GM19035 (cell line): Measurements from ENCODE around the gene NCAM2.
"Not testable (repeated sequence)": the region's sequence is repeated elsewhere in the genome, so short reads cannot be mapped to it uniquely, and the experiment has no call there.

Source experiments
- ATAC-seq: cut with Tn5 transposase; IDR thresholded peaks from one replicate; pipeline ENCODE4 v1.9.1; 2021; ENCODE audit not compliant: unreplicated experiment

Gene NCAM2

DNA sequence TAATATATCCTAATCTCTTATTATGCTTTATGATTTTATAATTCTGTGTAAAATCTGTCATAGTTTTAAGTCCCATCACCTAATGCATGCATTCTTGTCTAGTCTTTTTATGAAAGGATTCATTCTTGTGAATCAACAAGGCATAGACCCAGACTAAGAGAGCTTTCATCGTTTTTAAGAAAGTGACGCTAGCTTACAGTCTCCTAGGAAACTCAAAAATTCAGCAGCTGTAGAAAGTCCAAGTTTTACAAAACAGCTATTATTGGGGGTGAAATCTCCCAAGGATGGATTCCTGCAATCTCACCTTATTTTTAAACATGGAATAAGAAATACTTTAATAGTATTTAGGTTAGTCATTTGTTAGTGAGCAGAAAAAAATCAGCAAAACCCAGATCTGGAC lies 104.7 kb downstream of the NCAM2 start:
- no peak for ATAC-seq

DNA sequence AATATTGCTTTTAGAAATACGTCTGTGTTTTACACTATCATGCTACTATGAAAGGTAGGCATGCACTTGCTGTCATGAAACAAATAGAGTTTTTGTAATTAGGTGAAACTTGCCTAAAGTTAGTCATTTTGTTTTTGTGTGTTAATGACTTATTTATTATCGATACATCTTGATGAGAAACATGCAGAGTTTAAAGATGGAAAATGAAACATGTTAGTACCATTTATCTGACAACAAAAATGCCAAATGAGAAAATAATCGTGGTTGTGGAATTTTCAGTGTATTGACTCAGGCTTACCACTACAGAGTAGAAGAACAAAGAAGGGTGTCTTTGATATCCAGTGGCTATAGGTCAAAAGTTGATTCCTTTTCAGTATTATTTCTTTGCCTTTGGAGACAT lies 105.5 kb downstream of the NCAM2 start:
- ATAC-seq = no peak

DNA sequence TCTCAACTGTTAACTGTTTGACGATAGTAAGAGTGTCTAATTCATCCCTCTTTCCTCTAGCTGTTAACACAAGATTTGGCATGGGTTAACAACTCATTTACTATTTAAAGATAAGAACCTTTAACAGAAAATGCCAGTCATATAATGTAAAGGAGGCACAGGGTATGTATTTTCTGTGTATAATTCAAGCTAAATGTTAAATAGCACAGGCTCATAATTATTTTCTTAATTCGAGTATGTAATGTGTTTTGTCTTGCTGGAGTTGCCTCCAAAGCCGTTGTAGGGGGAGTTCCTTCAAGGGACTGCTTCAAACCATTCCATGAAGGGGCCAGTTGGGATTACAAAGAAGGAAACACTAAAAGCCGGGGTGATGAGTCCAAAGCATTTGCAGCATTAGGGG lies 111.5 kb downstream of the NCAM2 start:
- ATAC-seq = no peak

DNA sequence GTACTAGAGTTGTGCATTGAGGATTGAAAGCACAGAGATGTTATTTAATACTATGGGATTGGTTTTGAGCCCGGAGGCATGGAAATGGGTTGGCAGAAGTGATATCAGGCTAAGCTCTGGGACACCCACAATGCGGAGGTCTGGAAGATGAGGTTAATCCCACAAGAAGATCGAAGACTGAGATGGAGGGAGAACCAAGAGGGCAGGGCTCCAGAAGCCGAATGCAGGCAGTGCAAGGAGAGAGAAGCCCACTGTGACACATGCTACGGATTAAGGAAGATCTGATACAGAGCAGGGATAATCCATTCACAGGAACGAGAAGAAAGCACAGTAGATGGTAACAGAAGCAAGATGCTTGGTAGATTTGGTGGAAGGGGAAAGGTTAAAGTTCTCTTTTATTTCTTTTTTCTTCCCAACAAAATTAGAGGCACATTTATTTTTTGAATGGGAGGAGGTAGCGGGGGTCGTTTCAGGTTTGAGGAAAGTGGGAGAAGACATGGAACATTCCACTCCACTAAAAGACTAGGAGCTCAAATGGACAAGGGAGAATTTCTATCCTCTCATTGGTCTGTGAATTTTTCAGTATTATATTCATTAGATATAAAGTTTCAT lies 113.2 kb downstream of the NCAM2 start:
- ATAC-seq = no peak

DNA sequence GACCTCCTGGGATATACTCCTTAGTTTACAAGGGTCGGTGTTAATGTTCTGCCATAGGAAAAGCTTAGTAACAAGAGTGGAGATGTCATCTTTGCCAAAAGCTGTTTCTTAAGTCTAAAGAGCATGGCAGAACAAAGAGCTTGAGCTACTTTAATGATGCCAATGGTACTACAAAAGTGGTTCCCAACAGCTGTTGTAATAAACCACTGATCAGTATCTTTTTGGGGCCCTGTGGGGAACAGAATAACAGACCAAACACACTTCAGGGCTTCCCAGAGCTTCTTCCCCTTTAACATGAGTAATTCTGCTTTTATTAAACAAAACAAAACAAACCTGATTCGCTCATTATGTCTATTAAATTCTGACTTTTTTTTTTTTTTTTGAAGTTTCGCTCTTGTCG lies 116.3 kb downstream of the NCAM2 start:
- ATAC-seq = no peak

DNA sequence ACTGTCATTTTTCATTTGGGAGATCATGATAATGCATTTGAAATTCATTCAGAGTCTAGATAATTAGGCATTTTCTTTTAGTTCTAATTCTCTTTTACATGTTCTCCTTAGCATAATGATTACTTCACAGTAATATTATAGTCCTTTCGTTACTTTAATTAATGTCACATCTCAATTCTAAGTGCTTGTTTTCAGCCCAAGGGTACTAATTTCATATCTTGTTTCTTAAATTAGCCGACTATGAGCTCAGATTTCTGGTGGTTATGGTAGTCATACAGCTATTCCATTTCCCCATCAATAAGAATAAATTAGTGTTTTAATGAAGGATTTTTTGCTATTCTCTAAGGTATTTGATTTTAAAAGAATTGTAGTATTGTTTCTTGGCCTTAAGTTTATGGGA lies 120.9 kb downstream of the NCAM2 start:
- ATAC-seq = no peak

DNA sequence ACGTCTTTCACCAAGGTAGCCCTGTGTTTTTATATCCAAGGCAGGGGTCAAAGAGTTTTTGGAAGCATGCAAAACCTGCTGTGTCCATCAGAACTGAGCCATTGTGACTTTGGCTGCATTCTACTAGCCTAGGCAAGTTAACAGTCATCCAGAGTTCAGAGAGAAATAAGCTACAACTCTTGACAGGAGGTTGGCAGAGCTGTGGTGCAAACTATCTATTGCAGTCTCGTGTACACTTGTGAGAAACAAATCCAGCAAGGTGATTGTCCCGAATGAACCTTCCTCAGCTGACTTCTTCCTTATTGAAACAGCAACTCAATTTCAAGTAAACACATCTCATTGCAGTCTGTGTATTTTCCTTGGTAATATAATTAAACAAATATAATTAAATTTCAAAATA lies 124.5 kb downstream of the NCAM2 start:
- no peak for ATAC-seq

DNA sequence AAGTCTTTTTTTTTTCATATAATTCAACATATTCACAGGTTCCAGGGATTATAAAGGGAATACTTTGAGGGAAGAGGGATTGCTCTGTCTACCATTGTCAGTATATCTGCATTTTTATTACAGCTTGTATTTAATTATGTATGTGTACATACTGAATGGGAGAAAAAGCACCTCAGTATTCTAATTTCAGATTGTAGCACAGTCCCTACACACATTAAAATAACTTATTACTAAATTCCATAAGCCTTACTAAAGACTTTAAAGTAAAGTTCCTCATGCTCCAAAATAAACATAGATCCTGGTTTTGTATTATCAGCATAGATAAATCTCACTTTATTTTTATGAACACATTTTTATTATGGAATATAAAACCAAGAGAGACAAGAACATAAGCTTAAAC lies 134.2 kb downstream of the NCAM2 start:
- ATAC-seq = no peak

DNA sequence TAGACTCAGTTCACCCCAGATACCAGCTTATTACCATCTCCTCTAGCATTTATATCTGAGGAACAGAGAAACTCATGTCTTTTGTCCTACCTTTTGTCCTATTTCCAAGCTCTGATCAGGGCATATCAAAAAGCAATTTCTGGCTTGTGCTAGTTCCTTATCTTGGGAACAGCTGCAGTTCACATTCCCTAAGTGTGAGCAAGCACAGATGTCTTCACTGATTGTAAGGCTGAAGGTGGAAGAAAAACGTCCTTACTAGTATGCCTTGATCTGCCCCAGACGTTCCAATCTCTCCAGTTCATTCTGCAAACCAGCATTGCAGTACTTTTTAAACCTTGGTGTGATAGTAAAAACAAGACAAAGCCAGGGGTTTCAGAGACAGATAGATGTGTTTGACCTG lies 139.8 kb downstream of the NCAM2 start:
- no peak for ATAC-seq

DNA sequence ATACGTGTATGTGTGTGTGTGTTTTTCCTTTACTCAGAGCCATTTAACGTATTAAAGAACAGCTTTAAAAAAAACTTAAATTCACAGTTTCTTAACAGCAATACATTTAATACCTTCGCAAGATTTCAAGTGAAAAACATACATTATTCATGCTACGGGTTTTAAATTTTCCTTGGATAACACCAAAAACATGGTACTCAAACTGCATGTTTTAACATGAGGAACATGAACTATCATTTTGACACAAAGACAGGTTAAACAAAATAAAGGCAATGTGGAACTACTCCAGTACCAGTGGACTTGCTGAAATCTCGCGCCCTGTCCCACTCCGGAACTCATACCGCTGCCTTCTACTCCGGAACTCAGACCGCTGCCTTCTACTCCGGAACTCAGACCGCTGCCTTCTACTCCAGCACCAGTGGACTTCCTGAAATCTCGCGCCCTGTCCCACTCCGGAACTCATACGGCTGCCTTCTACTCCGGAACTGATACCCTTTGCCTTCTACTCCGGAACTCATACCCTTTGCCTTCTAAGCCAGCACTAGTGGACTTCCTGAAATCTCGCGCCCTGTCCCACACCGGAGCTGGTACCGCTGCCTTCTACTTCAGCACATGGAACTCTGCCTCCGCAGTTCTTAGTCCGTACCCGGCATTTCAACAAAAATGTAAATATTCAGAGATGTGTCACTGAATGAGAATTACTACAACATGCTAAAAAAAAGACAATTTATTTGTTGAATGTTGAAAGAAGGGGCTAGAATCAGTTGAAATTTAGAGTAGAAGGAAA lies 148.6 kb downstream of the NCAM2 start:
- no peak for ATAC-seq

DNA sequence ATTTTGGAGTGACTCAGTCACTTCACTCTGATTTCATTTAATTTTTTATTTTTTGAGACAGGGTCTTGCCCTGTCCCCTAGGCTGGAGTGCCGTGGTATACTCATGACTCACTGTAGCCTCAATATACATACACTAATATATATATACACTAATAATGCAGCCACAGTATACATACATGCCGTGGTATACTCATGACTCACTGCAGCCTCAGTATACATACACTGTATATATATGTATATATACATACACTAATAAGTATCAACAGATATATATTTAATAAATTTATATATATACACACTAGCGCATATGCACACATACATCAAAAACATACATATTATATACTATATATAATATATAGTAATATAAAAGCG lies 149.2 kb downstream of the NCAM2 start:
- ATAC-seq = no peak

DNA sequence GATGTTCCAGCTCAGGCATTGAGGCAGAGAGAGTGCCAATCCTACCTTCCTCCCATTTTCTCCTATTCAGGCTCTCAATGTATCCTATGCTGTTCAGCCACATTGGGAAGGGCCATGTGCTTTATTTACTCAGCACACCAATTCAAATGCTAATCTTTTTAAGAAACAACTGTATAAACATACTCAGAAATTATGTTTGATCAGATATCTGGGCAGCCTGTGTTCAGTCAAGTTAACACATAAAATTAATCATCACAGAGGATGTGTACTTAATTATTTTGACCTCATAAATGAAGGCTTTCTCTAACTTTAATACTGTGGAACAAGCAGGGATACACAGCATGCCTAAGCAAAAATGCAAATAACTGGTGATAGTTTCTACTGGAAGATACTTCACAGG lies 149.8 kb downstream of the NCAM2 start:
- no peak for ATAC-seq

DNA sequence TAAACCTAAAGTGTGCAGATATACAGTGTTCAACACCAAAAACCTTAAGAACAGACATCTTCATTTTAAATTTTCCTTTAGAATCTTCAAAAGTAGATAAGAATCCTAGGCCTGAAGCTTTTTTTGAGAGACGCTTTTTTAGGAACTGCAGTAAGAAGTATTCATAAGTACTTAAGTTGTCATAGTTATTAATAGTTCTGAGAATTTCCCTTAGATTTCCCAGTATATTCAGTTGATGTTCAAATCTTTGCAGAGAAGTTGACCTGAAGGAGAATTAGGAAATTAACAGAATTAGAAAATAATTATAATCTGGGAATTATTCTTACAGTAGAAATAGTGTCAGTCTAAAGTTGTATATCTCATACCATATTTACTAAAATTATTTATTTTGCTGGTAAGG lies 150.3 kb downstream of the NCAM2 start:
- ATAC-seq = no peak

DNA sequence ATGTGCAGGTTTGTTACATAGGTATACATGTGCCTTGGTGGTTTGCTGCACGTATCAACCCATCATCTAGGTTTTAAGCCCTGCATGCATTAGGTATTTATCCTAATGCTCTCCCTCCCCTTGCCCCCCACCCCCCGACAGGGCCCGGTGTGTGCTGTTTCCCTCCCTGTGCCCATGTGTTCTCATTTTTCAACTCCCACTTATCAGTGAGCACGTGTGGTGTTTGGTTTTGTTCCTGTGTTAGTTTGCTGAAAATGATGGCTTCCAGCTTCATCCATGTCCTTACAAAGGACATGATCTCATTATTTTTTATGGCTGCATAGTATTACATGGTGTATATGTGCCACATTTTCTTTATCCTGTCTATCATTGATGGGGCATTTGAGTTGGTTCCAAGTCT lies 151.2 kb downstream of the NCAM2 start:
- ATAC-seq = not testable (repeated sequence)

DNA sequence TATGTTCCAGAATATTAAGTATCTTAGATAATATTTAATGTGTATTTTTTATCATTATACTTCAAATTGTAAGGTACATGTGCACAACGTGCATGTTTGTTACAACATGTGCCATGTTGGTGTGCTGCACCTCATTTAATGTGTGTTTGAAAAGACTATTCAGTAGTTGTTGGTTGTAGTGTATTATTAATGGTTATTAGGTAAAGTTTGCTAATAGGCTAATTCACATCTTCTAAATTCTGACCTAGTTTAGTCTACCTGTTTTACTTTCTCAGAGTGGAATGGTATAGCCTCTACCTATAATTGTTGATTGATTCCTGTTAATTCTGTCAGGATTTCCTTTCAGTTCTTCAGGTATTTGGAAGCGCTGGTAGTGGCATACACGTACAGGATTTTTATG lies 153.0 kb downstream of the NCAM2 start:
- no peak for ATAC-seq

DNA sequence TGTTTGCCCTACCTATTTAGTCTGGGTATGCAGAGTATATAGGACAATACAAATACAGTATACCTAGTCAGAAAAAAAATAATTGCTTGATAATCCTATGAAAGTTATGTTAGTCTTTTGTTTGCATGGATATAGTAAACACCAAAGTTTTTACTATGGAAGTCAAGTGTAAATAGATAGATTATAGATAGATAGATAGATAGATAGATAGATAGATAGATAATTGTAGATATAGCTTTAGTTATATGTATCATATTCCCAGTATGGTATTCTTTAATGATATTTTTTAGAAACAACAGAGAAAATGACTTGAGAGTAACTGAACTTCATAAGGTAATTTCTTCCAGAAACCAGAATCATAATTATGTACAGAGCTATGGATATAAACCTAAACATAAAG lies 158.2 kb downstream of the NCAM2 start:
- no peak for ATAC-seq

DNA sequence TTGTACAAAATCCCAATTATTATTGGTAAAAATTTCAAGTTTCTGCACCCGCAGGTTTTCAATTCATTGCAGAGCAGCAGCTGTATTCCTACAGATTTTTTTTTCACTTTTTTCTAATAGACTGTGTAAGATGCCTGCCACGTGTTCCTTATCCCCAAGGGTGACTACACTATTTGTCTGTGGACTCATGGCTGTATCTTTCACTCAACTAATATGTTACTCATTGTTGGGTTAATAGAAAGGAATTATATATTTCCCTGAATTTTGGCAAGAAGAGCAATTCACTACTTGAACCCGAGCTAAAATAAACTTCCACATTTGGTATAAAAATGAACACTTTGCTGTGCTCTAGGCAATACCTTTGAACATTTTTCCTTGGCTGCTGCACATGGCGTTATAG lies 158.7 kb downstream of the NCAM2 start:
- no peak for ATAC-seq

DNA sequence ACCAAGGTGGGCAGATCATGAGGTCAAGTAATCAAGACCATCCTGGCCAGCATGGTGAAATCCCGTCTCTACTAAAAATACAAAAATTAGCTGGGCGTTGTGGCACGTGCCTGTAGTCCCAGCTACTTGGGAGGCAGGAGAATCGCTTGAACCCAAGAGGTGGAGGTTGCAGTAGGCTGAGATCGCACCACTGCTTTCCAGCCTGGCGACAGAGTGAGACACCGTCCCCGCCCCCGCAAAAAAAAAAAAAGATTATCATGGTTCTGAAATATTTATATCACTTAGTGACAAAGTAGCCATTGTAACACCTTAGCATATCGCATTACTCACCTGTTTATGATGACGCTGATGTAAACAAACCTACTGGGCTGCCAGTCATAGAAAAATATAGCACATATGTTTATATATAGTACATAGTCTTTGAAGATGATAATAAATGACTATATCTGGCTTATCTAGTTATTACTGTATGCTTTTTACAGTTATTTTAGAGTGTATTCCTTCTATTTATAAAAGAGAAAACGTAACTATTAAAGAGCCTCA lies 160.2 kb downstream of the NCAM2 start:
- no peak for ATAC-seq

DNA sequence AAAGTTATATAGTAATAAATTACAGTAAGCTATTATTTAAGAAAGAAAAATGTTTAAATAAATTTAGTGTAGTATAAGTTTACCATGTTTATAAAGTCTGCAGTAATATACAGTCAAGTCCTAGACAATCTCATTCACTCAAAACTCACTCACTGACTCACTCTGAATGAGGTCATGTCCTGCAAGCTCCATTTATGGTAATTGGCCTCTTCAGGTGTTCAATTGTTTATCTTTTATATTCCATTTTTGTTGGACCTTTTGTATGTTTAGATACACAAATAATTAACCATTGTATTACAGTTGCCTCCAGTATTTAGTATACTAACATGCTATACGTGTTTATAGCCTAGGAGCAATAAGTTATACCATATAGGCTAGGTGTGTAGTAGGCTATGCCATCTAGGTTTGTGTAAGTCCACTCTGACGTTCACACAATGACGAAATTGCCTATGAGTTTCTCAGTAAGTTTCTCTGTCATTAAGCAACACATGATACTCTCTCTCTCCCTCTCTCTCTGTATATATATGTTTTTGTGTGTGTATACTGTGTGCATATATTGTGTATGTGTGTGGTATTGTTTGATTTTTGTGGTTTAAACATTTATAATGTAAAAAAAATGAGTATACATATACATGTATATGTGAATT lies 161.2 kb downstream of the NCAM2 start:
- no peak for ATAC-seq

DNA sequence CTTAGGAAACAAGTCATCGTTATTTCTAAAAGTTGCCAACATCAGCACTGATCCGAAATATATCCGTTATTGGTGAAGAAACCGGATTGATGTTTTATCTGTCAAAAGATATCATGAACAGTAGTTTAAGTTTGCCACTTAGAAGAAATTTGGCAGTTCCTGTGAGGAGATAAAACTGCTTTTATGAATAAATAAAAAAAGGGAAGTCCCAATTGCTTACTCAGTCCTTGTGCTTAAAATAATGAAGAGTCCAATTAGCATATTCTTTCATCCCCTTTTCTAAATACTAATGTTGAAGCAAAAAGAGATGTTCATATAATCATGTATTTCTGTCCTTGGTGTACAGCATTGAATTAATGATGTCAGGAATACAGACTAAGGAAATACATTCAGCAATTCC lies 164.6 kb downstream of the NCAM2 start:
- ATAC-seq = no peak

DNA sequence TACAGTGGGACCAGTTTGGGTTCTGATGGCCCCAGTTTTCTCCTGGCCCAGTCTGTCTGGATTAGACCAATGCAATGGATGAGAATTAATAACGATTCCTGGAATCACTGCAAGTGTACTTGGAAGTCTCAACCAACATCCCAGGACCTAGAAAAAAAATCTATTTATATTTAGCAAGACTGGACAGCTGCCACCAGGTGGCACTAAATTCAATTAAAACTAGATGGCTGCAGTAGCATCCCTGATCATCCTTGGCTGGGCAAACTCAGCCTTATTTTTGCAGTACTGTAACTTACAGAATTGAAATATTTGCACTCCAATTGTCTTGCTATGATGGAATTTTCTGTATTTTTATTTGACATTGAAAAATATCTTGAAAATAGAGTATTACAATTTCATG lies 165.7 kb downstream of the NCAM2 start:
- no peak for ATAC-seq

DNA sequence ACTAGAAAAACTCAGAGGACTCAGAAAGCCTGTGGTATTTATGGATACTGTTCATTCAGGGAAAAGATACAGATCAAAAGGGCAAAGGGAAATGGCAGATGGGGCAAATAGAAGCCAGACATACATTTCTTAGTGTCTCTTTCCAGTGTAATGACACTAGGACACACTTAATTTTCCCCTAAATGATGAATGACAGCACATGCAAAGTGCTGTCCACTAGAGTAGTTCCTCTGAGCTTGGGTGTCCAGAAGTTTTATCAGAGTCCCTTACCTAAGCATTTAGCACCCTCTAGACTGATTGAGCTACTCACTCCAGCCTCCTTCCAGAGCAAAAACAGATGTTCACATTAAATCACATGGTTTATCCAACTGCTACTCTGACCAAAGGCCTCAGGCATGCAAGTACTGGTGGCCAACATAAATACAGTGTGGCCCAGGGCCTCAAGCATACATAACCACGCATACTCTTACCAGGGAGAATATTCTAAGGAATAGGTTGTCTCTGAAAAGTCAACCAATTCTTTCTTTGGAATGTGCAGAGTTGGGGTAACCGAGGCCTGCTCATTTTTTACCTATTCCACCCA lies 166.9 kb downstream of the NCAM2 start:
- no peak for ATAC-seq
